ENCODE data around the gene PHKG2.
"Not testable (repeated sequence)": the region's sequence is repeated elsewhere in the genome, so short reads cannot be mapped to it uniquely, and the experiment has no call there.

PHKG2 gene

GRCh38 chr16:30747799-30748633 lies at the start of gene PHKG2:
PHKG2 (plus strand) TSS chr16:30748425; CDS start chr16:30748821, 396 bp downstream.
- TF ChIP-seq CTCF (IDR thresholded peaks at IDR 0.05; ENCODE audit: control insufficient read depth, extremely low read depth, insufficient read depth) = no peak
- H3K4me3 ChIP-seq (ENCODE audit: low read depth, low read length) = peak within 1 kb of the TSS; percentile 71
- DNase-seq (ENCODE audit: low read depth) = peak; percentile 98

GRCh38 chr16:30698816-30699614 lies 49.2 kb upstream of the PHKG2 start, which contains the start of gene SRCAP:
SRCAP (plus strand) TSS chr16:30699171; CDS start chr16:30700825, 1,654 bp downstream.
- peak within 1 kb of the TSS; percentile 97 for H3K4me3 ChIP-seq (ENCODE audit: low read depth, low read length)
- TF ChIP-seq CTCF (IDR thresholded peaks at IDR 0.05; ENCODE audit: control insufficient read depth, extremely low read depth, insufficient read depth) = no peak
- peak; percentile 42 for DNase-seq (ENCODE audit: low read depth)

GRCh38 chr16:30699615-30700099 lies 48.6 kb upstream of the PHKG2 start:
- peak overlapping the region; percentile 97 for H3K4me3 ChIP-seq (ENCODE audit: low read depth, low read length)
- no peak for TF ChIP-seq CTCF (IDR thresholded peaks at IDR 0.05; ENCODE audit: control insufficient read depth, extremely low read depth, insufficient read depth)
- no peak for DNase-seq (ENCODE audit: low read depth)

DNA sequence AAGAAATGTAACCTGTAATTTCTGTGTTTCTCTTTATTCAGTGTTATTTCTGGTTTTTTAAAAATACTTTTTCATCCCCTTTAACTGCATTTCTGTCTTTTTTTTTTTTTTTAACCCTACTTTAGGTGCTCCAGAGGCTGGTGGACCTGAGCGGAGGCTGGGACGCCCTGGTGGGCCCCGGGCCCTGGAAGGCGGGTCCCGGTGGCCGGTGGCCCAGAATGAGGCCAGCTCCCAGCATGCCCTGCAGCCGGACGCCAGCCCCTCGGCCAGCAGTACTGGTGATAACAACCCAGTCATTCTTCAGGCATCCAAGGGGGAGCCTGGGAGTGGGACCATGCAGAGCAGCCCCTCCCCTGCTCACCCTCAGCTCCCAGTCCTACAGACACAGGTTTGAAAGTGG lies 47.7 kb upstream of the PHKG2 start:
- no peak for TF ChIP-seq CTCF (IDR thresholded peaks at IDR 0.05; ENCODE audit: control insufficient read depth, extremely low read depth, insufficient read depth)
- peak overlapping the region; percentile 97 for H3K4me3 ChIP-seq (ENCODE audit: low read depth, low read length)
- no peak for DNase-seq (ENCODE audit: low read depth)

DNA sequence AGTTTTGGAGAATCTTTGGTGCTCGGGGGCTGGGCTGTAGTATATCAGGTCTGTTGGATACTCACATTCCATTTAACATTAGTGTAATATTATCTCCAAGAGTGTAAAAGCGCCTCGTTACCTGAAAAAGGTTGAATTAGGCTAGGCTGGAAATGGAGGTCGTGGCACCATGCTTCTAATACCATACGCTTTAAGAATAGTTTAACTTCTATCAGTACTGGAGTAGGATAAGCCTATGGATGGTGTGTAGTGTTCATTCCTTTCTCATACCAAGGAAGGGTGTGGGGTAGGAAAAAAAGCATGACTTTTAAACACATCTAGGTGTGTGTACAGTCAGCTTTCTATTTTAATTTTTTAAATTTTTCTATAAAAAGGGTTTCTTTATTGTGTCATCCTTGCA lies 47.3 kb upstream of the PHKG2 start:
- no peak for TF ChIP-seq CTCF (IDR thresholded peaks at IDR 0.05; ENCODE audit: control insufficient read depth, extremely low read depth, insufficient read depth)
- no peak for DNase-seq (ENCODE audit: low read depth)
- H3K4me3 ChIP-seq (ENCODE audit: low read depth, low read length) = no peak overlapping the region

- not testable (repeated sequence) for DNase-seq (ENCODE audit: low read depth); H3K4me3 ChIP-seq (ENCODE audit: low read depth, low read length)
Observed at GRCh38 chr16:30703071-30703470, 45.2 kb upstream of the PHKG2 start.

DNA sequence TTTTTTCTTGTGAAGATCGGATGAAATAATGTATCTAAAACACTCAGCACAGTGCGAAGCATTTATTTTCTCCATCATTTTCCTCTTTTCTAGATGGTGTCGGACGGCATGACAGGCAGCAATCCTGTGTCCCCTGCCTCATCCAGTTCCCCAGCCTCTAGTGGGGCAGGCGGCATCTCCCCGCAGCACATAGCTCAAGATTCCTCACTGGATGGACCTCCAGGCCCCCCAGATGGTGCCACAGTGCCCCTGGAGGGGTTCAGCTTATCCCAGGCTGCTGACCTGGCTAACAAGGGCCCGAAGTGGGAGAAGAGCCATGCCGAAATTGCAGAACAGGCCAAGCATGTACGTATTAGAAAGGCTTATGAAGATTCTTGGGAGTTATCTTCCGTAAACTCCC lies 44.3 kb upstream of the PHKG2 start:
- TF ChIP-seq CTCF (IDR thresholded peaks at IDR 0.05; ENCODE audit: control insufficient read depth, extremely low read depth, insufficient read depth) = no peak
- H3K4me3 ChIP-seq (ENCODE audit: low read depth, low read length) = no peak overlapping the region
- DNase-seq (ENCODE audit: low read depth) = no peak

Data from LNCaP clone FGC (cell line).